Suprapubic skin (tissue), 4 donors: ENCODE data around the gene ZNF691. TPM values are rescaled to one million over a fixed set of nuclear protein-coding genes. Genes with fewer than 3 reads are reported as not detected.

ENCODE experiments used
- DNase-seq, 2 donors: peaks; one replicate each; pipeline ENCODE4 v3.0.0-alpha.2; 2019; ENCODE audit warnings: low spot score in 2 of 2
- H3K27ac ChIP-seq: fragments of 200-600 bp; sonication (generic); one replicate; pipeline ENCODE4 v1.5.1; 2019
- H3K27me3 ChIP-seq: fragments of 200-600 bp; sonication (generic); one replicate; pipeline ENCODE4 v1.5.1; 2019
- H3K36me3 ChIP-seq: fragments of 200-600 bp; sonication (generic); one replicate; pipeline ENCODE4 v1.5.1; 2019
- H3K4me1 ChIP-seq: fragments of 200-600 bp; sonication (generic); one replicate; pipeline ENCODE4 v1.5.1; 2019
- H3K4me3 ChIP-seq: fragments of 200-600 bp; sonication (generic); one replicate; pipeline ENCODE4 v1.5.1; 2019; ENCODE audit warnings: mild to moderate bottlenecking
- H3K9me3 ChIP-seq: fragments of 200-600 bp; sonication (generic); one replicate; pipeline ENCODE4 v1.5.1; 2019
- CTCF ChIP-seq, 2 donors: fragments of 200-600 bp in 1 of 2; fragments of 450-650 bp in 1 of 2; sonication (generic) in 1 of 2; IDR thresholded peaks; one replicate each; pipeline ENCODE4 v1.5.1; 2016 to 2019; ENCODE audit warnings: antibody characterized with exemption in 2 of 2, mild to moderate bottlenecking in 1 of 2, moderate library complexity in 1 of 2
- EP300 ChIP-seq: sonication (generic); formaldehyde crosslinking; IDR thresholded peaks from one replicate; pipeline ENCODE4 v1.6.1; 2017; ENCODE audit warnings: antibody characterized with exemption
- POLR2A ChIP-seq, 2 donors: fragments of 450-650 bp; IDR thresholded peaks; one replicate each; pipeline ENCODE4 v1.6.1; 2017; ENCODE audit warnings: antibody characterized with exemption in 2 of 2, mild to moderate bottlenecking in 2 of 2, moderate library complexity in 2 of 2
- POLR2AphosphoS5 ChIP-seq, 3 donors: sonication (generic); formaldehyde crosslinking; IDR thresholded peaks; one replicate each; pipeline ENCODE4 v1.6.1; 2017; ENCODE audit warnings: antibody characterized with exemption in 3 of 3
- WGBS: methylation state at CpG from one replicate; pipeline ENCODE4 v1.1.5; 2018; 5-methylcytosine and 5-hydroxymethylcytosine counted together
- total RNA-seq, 4 donors: library from RNA; depleted of rRNA; stranded (reverse); fragments of >200 nt; gene quantifications; one replicate each; pipeline ENCODE4 v1.1.0, GENCODE V29; 2016

ZNF691 gene
- total RNA-seq, 4 donors from 2014 or later, result 6.5 to 15.4 (median 12.1) TPM

GRCh38 chr1:42825036-42825851 is 21.2 kb upstream of the ZNF691 start:
- TF ChIP-seq POLR2A (IDR thresholded peaks at IDR 0.05) (no peak), EP300 (no peak), CTCF (IDR thresholded peaks at IDR 0.05) (no peak), POLR2AphosphoS5 (IDR thresholded peaks at IDR 0.05) (no peak)
- DNase-seq, result no peak
- 81% methylated on average over 10 of the region's 10 CpGs for WGBS

GRCh38 chr1:42830631-42831030 is 15.8 kb upstream of the ZNF691 start:
- Histone ChIP-seq H3K4me1 (no peaks in the 10 kb centered on the region), H3K9me3 (no peaks in the 10 kb centered on the region), H3K27me3 (no peaks in the 10 kb centered on the region), H3K36me3 (peaks cover 18% of the 10 kb centered on the region), H3K27ac (no peak overlapping the region), H3K4me3 (no peak overlapping the region)
- 88% methylated on average over 17 of the region's 17 CpGs for WGBS
- DNase-seq, result no peak
- TF ChIP-seq CTCF (IDR thresholded peaks at IDR 0.05) (no peak), POLR2AphosphoS5 (IDR thresholded peaks at IDR 0.05) (no peak), POLR2A (IDR thresholded peaks at IDR 0.05) (no peak), EP300 (no peak)

More at GRCh38 chr1:42825036-42825851, 21.2 kb upstream of the ZNF691 start:
- Histone ChIP-seq H3K9me3 (no peaks in the 10 kb centered on the region), H3K27me3 (no peaks in the 10 kb centered on the region), H3K4me1 (peaks cover 9% of the 10 kb centered on the region), H3K27ac (no peak overlapping the region), H3K36me3 (peaks cover 9% of the 10 kb centered on the region), H3K4me3 (no peak overlapping the region)

- no peaks in the 10 kb centered on the region for H3K9me3 ChIP-seq
- no peak for DNase-seq
- H3K4me3 ChIP-seq, result no peak overlapping the region
- no peaks in the 10 kb centered on the region for H3K4me1 ChIP-seq
- peaks cover 18% of the 10 kb centered on the region for H3K36me3 ChIP-seq
- TF ChIP-seq EP300, result no peak
- no peak for TF ChIP-seq POLR2AphosphoS5 (IDR thresholded peaks at IDR 0.05)
- TF ChIP-seq CTCF (IDR thresholded peaks at IDR 0.05), result no peak
- TF ChIP-seq POLR2A (IDR thresholded peaks at IDR 0.05), result no peak
- H3K27ac ChIP-seq, result no peak overlapping the region
- H3K27me3 ChIP-seq, result no peaks in the 10 kb centered on the region
Observed at GRCh38 chr1:42831273-42831672, 15.1 kb upstream of the ZNF691 start.

GRCh38 chr1:42832641-42833240 is 13.7 kb upstream of the ZNF691 start:
- Histone ChIP-seq H3K4me3 (no peak overlapping the region), H3K27me3 (no peaks in the 10 kb centered on the region), H3K27ac (no peak overlapping the region), H3K4me1 (no peaks in the 10 kb centered on the region), H3K9me3 (no peaks in the 10 kb centered on the region), H3K36me3 (peaks cover 18% of the 10 kb centered on the region)
- whole genome bisulfite sequencing, result 98% methylated on average over 3 of the region's 3 CpGs
- TF ChIP-seq EP300, result no peak
- no peak for TF ChIP-seq POLR2AphosphoS5 (IDR thresholded peaks at IDR 0.05)
- no peak for TF ChIP-seq POLR2A (IDR thresholded peaks at IDR 0.05)
- no peak for TF ChIP-seq CTCF (IDR thresholded peaks at IDR 0.05)
- no peak for DNase-seq

GRCh38 chr1:42833981-42834380 is 12.4 kb upstream of the ZNF691 start:
- no peaks in the 10 kb centered on the region for H3K9me3 ChIP-seq
- WGBS, result 92% methylated on average over 4 of the region's 4 CpGs
- H3K4me1 ChIP-seq, result no peaks in the 10 kb centered on the region
- H3K27me3 ChIP-seq, result no peaks in the 10 kb centered on the region
- no peak for DNase-seq
- TF ChIP-seq POLR2AphosphoS5 (IDR thresholded peaks at IDR 0.05) (no peak), POLR2A (IDR thresholded peaks at IDR 0.05) (no peak), CTCF (IDR thresholded peaks at IDR 0.05) (no peak), EP300 (no peak)
- no peak overlapping the region for H3K27ac ChIP-seq
- H3K36me3 ChIP-seq, result peaks cover 27% of the 10 kb centered on the region
- H3K4me3 ChIP-seq, result no peak overlapping the region
